MCF 10A (cell line): ENCODE data around the gene G3BP2. TPM values are rescaled to one million over a fixed set of nuclear protein-coding genes. Genes with fewer than 3 reads are reported as not detected.
A peak's percentile ranks its signal among the peaks of the same experiment; 100 is the strongest.

Experiments
- Bru-seq: library from RNA; stranded (reverse); fragments of 400-500 nt; gene quantifications from one replicate; lab custom pipeline; 2021; lab: Mats Ljungman, UMichigan
- BruChase-seq, 2 experiments: library from RNA; stranded (reverse); fragments of 400-500 nt; gene quantifications; one replicate each; lab custom pipeline; 2021; lab: Mats Ljungman, UMichigan
- BruUV-seq: library from RNA; stranded (reverse); fragments of 400-500 nt; replicated peaks from 2 replicates; lab custom pipeline; 2021; lab: Mats Ljungman, UMichigan
- CTCF ChIA-PET: fragments of 300-600 bp; sonication (Branson Sonifier 250); formaldehyde crosslinking; extraction: SDS; loops from one replicate; lab custom pipeline; 2021; ENCODE audit warnings: antibody characterized with exemption, inconsistent platforms; lab: Yijun Ruan, JAX
- POLR2A ChIA-PET: fragments of 300-600, 350-650 bp; sonication (Branson Sonifier 250); formaldehyde crosslinking; extraction: SDS; loops from one replicate; lab custom pipeline; 2020; ENCODE audit warnings: antibody characterized with exemption, inconsistent platforms; lab: Yijun Ruan, JAX
- DNase-seq: peaks from one replicate; pipeline ENCODE4 v3.0.0-alpha.2; 2018; ENCODE audit not compliant: unreplicated experiment
- H3K27ac Mint-ChIP-seq: one replicate; pipeline ENCODE4 v1.8.0; 2022; ENCODE audit warnings: mild to moderate bottlenecking, low read depth, mixed read lengths; ENCODE audit not compliant: unreplicated experiment
- H3K27me3 Mint-ChIP-seq: one replicate; pipeline ENCODE4 v1.8.0; 2022; ENCODE audit warnings: mixed read lengths; ENCODE audit not compliant: insufficient read depth, unreplicated experiment
- H3K36me3 Mint-ChIP-seq: one replicate; pipeline ENCODE4 v1.8.0; 2022; ENCODE audit warnings: mild to moderate bottlenecking, moderate library complexity, mixed read lengths; ENCODE audit not compliant: insufficient read depth, unreplicated experiment
- H3K4me1 Mint-ChIP-seq: one replicate; pipeline ENCODE4 v1.8.0; 2022; ENCODE audit warnings: mixed read lengths; ENCODE audit not compliant: insufficient read depth, unreplicated experiment
- H3K4me3 Mint-ChIP-seq: one replicate; pipeline ENCODE4 v1.8.0; 2022; ENCODE audit warnings: mild to moderate bottlenecking, moderate library complexity, mixed read lengths; ENCODE audit not compliant: unreplicated experiment
- H3K9me3 Mint-ChIP-seq: one replicate; pipeline ENCODE4 v1.8.0; 2022; ENCODE audit warnings: mixed read lengths; ENCODE audit not compliant: unreplicated experiment
- intact Hi-C: fragments of 100-400 bp; cut with micrococcal nuclease; formaldehyde crosslinking; loops from 2 replicates; pipeline ENCODE4 v1.14.1; 2022
- long read RNA-seq: library from polyadenylated mRNA; stranded (forward); transcript quantifications from one replicate; pipeline ENCODE4 v2.0.0, GENCODE V29; 2022
- total RNA-seq: library from RNA; stranded (reverse); gene quantifications from 2 replicates; pipeline ENCODE4 v1.2.3, GENCODE V29; 2022
- TF ChIP-seq, protein P1 (sequence below): fragments of 200-600 bp; IDR thresholded peaks from one replicate; pipeline ENCODE4 v1.8.0; 2022; ENCODE audit warnings: antibody characterized with exemption, mild to moderate bottlenecking; ENCODE audit not compliant: unreplicated experiment

G3BP2 gene
- total RNA-seq (179 and 231 TPM in 2 replicates), Bru-seq, nascent RNA (percentile 95 among the genes with signal in this experiment), BruChase-seq, experiment 1, labeled RNA remaining after a 6-hour chase (percentile 99 among the genes with signal in this experiment), BruChase-seq, experiment 2, labeled RNA remaining after a 2-hour chase (percentile 97 among the genes with signal in this experiment)
- long read RNA-seq, full-length matches to known transcripts = 259 of 353 reads
- long read RNA-seq, partial matches to known transcripts = 8 of 353 reads
- long read RNA-seq, other reads (novel, unspliced or antisense) = 86 of 353 reads

DNA sequence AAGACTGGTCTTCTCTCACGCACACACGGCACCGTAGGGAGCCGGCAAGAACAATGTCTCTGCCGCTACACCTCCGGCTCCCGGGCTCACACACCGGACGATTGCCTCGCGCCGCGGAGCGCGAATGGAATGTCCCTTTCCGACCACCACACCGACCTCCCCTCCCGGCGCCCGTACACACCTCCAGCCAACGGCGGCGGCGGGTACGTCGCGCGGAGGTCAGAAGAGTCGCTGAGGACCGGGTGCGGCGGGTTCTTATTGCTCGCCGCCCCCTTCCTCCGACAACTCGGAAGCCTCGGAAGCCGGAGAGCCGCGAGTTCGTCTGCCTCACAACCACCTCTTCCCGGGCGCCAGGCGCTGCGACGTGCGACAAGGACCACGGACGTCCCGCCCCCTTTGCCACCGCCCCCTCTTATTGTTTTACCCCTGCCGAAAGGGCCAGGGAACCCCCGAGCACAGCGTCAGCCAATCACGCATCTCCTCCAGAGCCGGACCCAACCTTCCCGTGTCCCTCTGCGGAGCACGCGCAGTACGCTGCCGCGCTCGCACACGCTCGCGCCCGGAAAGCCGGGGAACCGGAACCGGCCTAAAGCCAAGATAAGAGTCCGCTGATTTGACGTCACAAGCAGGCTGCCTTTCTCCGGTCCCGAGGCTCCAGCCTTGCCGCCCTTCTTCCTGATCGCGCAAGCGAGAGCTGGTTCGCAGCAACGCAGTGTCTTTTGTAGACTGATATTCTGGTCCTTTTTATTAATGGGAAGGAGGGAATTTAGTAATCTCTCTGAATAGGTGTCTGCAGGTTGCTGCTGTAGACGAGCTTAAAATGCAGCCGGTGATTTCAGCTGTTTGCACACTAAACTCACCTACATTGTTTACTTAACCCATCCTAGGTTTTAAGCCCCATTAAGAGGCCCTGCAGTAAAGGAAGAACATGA, at the start of gene G3BP2:
TSS of gene G3BP2 (minus strand) at position 385 of the 932 bp plus-strand sequence. CDS start 11,386 bp downstream, outside the sequence.
- Mint-ChIP-seq H3K4me3 (peak within 1 kb of the TSS; percentile 93), H3K4me1 (peaks cover 27% of the 10 kb centered on the region), H3K27ac (peak within 1 kb of the TSS; percentile 92), H3K9me3 (no peaks in the 10 kb centered on the region), H3K27me3 (no peaks in the 10 kb centered on the region), H3K36me3 (peaks cover 8% of the 10 kb centered on the region)
- no TSS peak for BruUV-seq
- TF ChIP-seq, protein P1, sequence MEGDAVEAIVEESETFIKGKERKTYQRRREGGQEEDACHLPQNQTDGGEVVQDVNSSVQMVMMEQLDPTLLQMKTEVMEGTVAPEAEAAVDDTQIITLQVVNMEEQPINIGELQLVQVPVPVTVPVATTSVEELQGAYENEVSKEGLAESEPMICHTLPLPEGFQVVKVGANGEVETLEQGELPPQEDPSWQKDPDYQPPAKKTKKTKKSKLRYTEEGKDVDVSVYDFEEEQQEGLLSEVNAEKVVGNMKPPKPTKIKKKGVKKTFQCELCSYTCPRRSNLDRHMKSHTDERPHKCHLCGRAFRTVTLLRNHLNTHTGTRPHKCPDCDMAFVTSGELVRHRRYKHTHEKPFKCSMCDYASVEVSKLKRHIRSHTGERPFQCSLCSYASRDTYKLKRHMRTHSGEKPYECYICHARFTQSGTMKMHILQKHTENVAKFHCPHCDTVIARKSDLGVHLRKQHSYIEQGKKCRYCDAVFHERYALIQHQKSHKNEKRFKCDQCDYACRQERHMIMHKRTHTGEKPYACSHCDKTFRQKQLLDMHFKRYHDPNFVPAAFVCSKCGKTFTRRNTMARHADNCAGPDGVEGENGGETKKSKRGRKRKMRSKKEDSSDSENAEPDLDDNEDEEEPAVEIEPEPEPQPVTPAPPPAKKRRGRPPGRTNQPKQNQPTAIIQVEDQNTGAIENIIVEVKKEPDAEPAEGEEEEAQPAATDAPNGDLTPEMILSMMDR = no peak
- intact Hi-C loops = loop anchor here (1.0 kb wide), 1 partner anchor 51 kb away; the partner anchor contains the start of gene USO1
- peak; percentile 97 for DNase-seq
- ChIA-PET CTCF (interaction anchor here (0.6 to 7.3 kb wide), 5 partner anchors 13 to 747 kb away, joined by 3 to 57 read pairs (median 3); partner anchors contain the start of gene USO1), POLR2A (interaction anchor here (0.5 to 9.1 kb wide), 32 partner anchors 8 to 1620 kb away, joined by 3 to 375 read pairs (median 4); partner anchors contain the start of genes CDKL2, RCHY1, THAP6 and USO1)

DNA sequence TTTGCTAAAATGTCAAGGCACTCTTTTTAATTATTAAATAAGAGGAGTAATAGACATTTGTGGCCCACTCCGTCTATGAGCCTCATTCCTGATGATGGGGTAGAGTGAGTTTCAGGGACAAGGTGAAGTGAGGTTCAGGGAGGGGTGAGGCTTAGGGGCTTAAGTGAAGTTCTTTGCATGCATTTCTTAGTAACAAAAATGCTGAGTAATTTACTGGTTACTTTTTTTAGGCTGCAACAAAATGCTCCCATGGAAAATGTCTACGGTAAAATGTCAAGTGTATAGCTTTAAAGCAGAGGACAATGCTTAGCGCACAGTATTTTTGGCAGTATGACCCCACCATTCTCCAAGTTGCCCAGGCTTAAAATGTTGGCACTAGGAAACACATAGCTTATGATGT, 49.2 kb upstream of the G3BP2 start:
- peaks cover 19% of the 10 kb centered on the region for H3K36me3 Mint-ChIP-seq
- ChIA-PET CTCF (interaction anchor here (0.6 to 6.4 kb wide), 8 partner anchors 10 to 126 kb away, joined by 5 to 57 read pairs (median 9); partner anchors contain the start of gene G3BP2), POLR2A (interaction anchor here (0.7 to 8.3 kb wide), 6 partner anchors 10 to 208 kb away, joined by 3 to 375 read pairs (median 50); partner anchors contain the start of genes G3BP2, RCHY1 and THAP6)
- H3K27me3 Mint-ChIP-seq = no peaks in the 10 kb centered on the region
- BruUV-seq = no TSS peak
- H3K4me1 Mint-ChIP-seq = peaks cover 27% of the 10 kb centered on the region
- peak overlapping the region; percentile 100 for H3K27ac Mint-ChIP-seq
- DNase-seq = no peak
- intact Hi-C loops = no loop called here
- TF ChIP-seq, protein P1 = no peak
- no peak overlapping the region for H3K4me3 Mint-ChIP-seq
- no peaks in the 10 kb centered on the region for H3K9me3 Mint-ChIP-seq

DNA sequence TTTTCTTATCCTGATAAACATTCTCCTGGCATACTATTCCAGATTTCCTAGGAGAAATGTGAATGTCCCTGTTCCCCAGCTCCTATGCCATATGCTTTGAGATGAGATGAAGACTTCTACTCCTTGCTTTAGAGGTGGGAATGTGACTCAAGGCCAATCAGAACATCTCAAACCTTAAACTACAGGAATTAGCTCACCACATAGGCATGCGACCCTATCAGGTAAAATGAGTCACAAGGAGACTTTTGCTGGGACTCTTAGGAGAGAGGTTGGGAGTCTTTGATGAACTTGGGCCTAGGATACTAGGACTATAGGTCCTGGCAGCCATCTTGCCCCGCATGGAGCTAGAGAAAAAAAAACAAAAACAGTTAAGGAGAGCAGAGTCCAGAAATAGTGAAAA, 45.3 kb upstream of the G3BP2 start:
- Mint-ChIP-seq H3K9me3 (no peaks in the 10 kb centered on the region), H3K36me3 (peaks cover 19% of the 10 kb centered on the region), H3K27ac (peak overlapping the region; percentile 32), H3K27me3 (no peaks in the 10 kb centered on the region), H3K4me1 (peaks cover 14% of the 10 kb centered on the region), H3K4me3 (no peak overlapping the region)
- CTCF ChIA-PET = interaction anchor here (0.6 kb wide), 1 partner anchor 176 kb away, joined by 3 read pairs; no protein-coding TSS in a partner anchor
- DNase-seq = no peak
- POLR2A ChIA-PET = interaction anchor here (2.4 kb wide), 1 partner anchor 46 kb away, joined by 19 read pairs; the partner anchor contains the start of gene G3BP2
- TF ChIP-seq, protein P1 = no peak
- BruUV-seq = no TSS peak
- intact Hi-C loops = no loop called here
